NB4 (cell line): Measurements from ENCODE around the gene FAM168B.

Experiments used
- DNase-seq: peaks from one replicate; pipeline ENCODE4 v3.0.0; 2010; ENCODE audit warnings: low read depth
- H3K4me3 ChIP-seq: one replicate; pipeline ENCODE4 v1.5.1; 2011; ENCODE audit warnings: mild to moderate bottlenecking, low read depth, low read length, moderate library complexity
- CTCF ChIP-seq: IDR thresholded peaks from one replicate; pipeline ENCODE4 v1.5.1; 2012; ENCODE audit warnings: low read depth, low read length
- MAX ChIP-seq: IDR thresholded peaks from 2 replicates; pipeline ENCODE4 v1.6.1; 2011; ENCODE audit warnings: low read depth, low read length
- MYC ChIP-seq: IDR thresholded peaks from 2 replicates; pipeline ENCODE4 v1.6.1; 2011; ENCODE audit warnings: low read depth, low read length
- POLR2A ChIP-seq: IDR thresholded peaks from 2 replicates; pipeline ENCODE4 v1.6.1; 2011; ENCODE audit warnings: mild to moderate bottlenecking; ENCODE audit not compliant: insufficient read length; ENCODE audit errors: extremely low read depth

The FAM168B gene

GRCh38 chr2:131105156-131105949, 12.1 kb upstream of the FAM168B start, which contains the start of gene PLEKHB2:
TSS of gene PLEKHB2 (plus strand) at chr2:131105336. CDS start at chr2:131120942, 15,606 bp downstream.
- peak; percentile 95 for DNase-seq
- no peak for TF ChIP-seq CTCF
- TF ChIP-seq POLR2A = peak; percentile 91
- peak; percentile 59 for TF ChIP-seq MAX
- peak; percentile 65 for TF ChIP-seq MYC
- peak within 1 kb of the TSS; percentile 96 for H3K4me3 ChIP-seq

GRCh38 chr2:131104487-131105155, 11.4 kb upstream of the FAM168B start:
- peak; percentile 89 for DNase-seq
- TF ChIP-seq MAX = peak; percentile 76
- TF ChIP-seq POLR2A = no peak
- no peak for TF ChIP-seq CTCF
- no peak; the same call in 1 of the 2 replicates for TF ChIP-seq MYC
- peak overlapping the region; percentile 96 for H3K4me3 ChIP-seq

GRCh38 chr2:131103165-131103564, 9.9 kb upstream of the FAM168B start:
- TF ChIP-seq POLR2A (no peak), CTCF (no peak), MYC (no peak), MAX (no peak)
- no peak for DNase-seq
- H3K4me3 ChIP-seq = no peak overlapping the region

GRCh38 chr2:131094463-131095281, 1.4 kb upstream of the FAM168B start:
- no peak for DNase-seq
- H3K4me3 ChIP-seq = no peak overlapping the region
- TF ChIP-seq CTCF = no peak

- H3K4me3 ChIP-seq = peak overlapping the region; percentile 79
- peak; percentile 20 for DNase-seq
- TF ChIP-seq MYC (0 out of 2 replicates have a peak, but pooled peaks have one; percentile 2), MAX (no peak)
Observed at GRCh38 chr2:131093696-131094462, 619 bp upstream of the FAM168B start.
